Activated T-helper 2 cell treated with anti-CD3 and anti-CD28 coated beads, Interferon-gamma antibody, Interleukin-2, Interleukin-4, amounts not matched to agents 10 μg/mL and 5 μg/mL and 100 μg/mL, durations not matched to agents 14 hours and 24 hours and 36 hours (primary cell): ENCODE data around the gene FAM217B. TPM values are rescaled to one million over a fixed set of nuclear protein-coding genes. Genes with fewer than 3 reads are reported as not detected.

Experiments used
- DNase-seq: peaks from one replicate; pipeline ENCODE4 v3.0.0; 2021; ENCODE audit warnings: low spot score
- H3K27ac Mint-ChIP-seq: one replicate; pipeline ENCODE4 v1.8.0; 2021; ENCODE audit warnings: mixed read lengths
- H3K27me3 Mint-ChIP-seq: one replicate; pipeline ENCODE4 v1.8.0; 2021; ENCODE audit warnings: low read depth, mixed read lengths
- H3K36me3 Mint-ChIP-seq: one replicate; pipeline ENCODE4 v1.8.0; 2021; ENCODE audit warnings: low read depth, mixed read lengths
- H3K4me1 Mint-ChIP-seq: one replicate; pipeline ENCODE4 v1.8.0; 2021; ENCODE audit warnings: low read depth, mixed read lengths
- H3K4me3 Mint-ChIP-seq: one replicate; pipeline ENCODE4 v1.8.0; 2021; ENCODE audit warnings: low read depth, mild to moderate bottlenecking, moderate library complexity, mixed read lengths
- H3K9me3 Mint-ChIP-seq: one replicate; pipeline ENCODE4 v1.8.0; 2021; ENCODE audit warnings: mixed read lengths
- intact Hi-C: fragments of 100-400 bp; cut with micrococcal nuclease; formaldehyde crosslinking; loops from one replicate; pipeline ENCODE4 v1.15.1; 2023
- total RNA-seq: library from RNA; stranded (reverse); gene quantifications from 2 replicates; pipeline ENCODE4 v1.2.3, GENCODE V29; 2022

Gene FAM217B
- total RNA-seq, 1 donor from 2014 or later: 27.8 TPM

GRCh38 chr20:59993736-59994430 lies 53.7 kb downstream of the FAM217B start:
- Mint-ChIP-seq H3K36me3 (no peaks in the 10 kb centered on the region), H3K27ac (no peak overlapping the region), H3K4me1 (no peaks in the 10 kb centered on the region), H3K4me3 (no peak overlapping the region), H3K9me3 (no peaks in the 10 kb centered on the region), H3K27me3 (no peaks in the 10 kb centered on the region)
- DNase-seq: no peak
- intact Hi-C loops: no loop called here

GRCh38 chr20:59994697-59995122 lies 54.5 kb downstream of the FAM217B start:
- H3K4me1 Mint-ChIP-seq: no peaks in the 10 kb centered on the region
- DNase-seq: no peak
- no peak overlapping the region for H3K4me3 Mint-ChIP-seq
- H3K9me3 Mint-ChIP-seq: no peaks in the 10 kb centered on the region
- intact Hi-C loops: no loop called here
- no peaks in the 10 kb centered on the region for H3K36me3 Mint-ChIP-seq
- H3K27me3 Mint-ChIP-seq: no peaks in the 10 kb centered on the region
- no peak overlapping the region for H3K27ac Mint-ChIP-seq

- H3K27me3 Mint-ChIP-seq: no peaks in the 10 kb centered on the region
- H3K4me1 Mint-ChIP-seq: no peaks in the 10 kb centered on the region
- no peaks in the 10 kb centered on the region for H3K9me3 Mint-ChIP-seq
- H3K36me3 Mint-ChIP-seq: no peaks in the 10 kb centered on the region
- no peak for DNase-seq
- H3K4me3 Mint-ChIP-seq: no peak overlapping the region
- no peak overlapping the region for H3K27ac Mint-ChIP-seq
- intact Hi-C loops: no loop called here
These were observed 55.9 kb downstream of the FAM217B start for GRCh38 chr20:59996108-59996507.

- Mint-ChIP-seq H3K36me3 (no peaks in the 10 kb centered on the region), H3K4me1 (no peaks in the 10 kb centered on the region), H3K27ac (no peak overlapping the region), H3K4me3 (no peak overlapping the region), H3K27me3 (no peaks in the 10 kb centered on the region), H3K9me3 (no peaks in the 10 kb centered on the region)
- no peak for DNase-seq
- intact Hi-C loops: no loop called here
These were observed 57.7 kb downstream of the FAM217B start for GRCh38 chr20:59997896-59998295.

Other genes starting within 250 kb of the FAM217B start
- gene SYCP2, start 6.8 kb upstream of the FAM217B start, total RNA-seq: 4.6 and 4.9 TPM in 2 replicates
- gene PPP1R3D, start 84 bp upstream of the FAM217B start, total RNA-seq: 6.4 and 6.6 TPM in 2 replicates
- gene CDH26, start 18.0 kb downstream of the FAM217B start, total RNA-seq: 0.30 and 0.85 TPM in 2 replicates